ENCODE measurements around the gene STX19.
"Not testable (repeated sequence)": the region's sequence is repeated elsewhere in the genome, so short reads cannot be mapped to it uniquely, and the experiment has no call there.

Gene STX19

DNA sequence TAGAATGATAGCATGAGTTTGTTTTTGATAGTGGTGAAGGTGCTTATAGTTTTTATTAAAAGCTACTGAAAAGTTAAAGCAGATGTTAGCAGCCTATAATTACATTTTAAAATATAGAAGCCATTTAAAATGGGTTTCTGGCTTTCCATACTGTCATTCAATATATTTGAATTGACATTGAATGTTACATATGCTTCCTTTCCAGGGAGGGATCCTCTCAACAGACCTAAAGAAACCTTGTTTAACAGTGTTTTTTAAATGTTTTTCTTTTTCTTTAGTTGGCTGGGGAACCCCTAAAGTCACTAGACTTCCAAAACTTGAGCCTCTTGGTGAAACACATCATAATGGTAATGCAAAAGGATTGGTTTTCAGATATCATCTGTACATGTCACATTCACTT lies 22.1 kb upstream of the STX19 start:
- TF ChIP-seq, protein P1, sequence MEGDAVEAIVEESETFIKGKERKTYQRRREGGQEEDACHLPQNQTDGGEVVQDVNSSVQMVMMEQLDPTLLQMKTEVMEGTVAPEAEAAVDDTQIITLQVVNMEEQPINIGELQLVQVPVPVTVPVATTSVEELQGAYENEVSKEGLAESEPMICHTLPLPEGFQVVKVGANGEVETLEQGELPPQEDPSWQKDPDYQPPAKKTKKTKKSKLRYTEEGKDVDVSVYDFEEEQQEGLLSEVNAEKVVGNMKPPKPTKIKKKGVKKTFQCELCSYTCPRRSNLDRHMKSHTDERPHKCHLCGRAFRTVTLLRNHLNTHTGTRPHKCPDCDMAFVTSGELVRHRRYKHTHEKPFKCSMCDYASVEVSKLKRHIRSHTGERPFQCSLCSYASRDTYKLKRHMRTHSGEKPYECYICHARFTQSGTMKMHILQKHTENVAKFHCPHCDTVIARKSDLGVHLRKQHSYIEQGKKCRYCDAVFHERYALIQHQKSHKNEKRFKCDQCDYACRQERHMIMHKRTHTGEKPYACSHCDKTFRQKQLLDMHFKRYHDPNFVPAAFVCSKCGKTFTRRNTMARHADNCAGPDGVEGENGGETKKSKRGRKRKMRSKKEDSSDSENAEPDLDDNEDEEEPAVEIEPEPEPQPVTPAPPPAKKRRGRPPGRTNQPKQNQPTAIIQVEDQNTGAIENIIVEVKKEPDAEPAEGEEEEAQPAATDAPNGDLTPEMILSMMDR (IDR thresholded peaks at IDR 0.05) = no peak
- no peak for TF ChIP-seq ZFX (IDR thresholded peaks at IDR 0.05; ENCODE audit: borderline replicate concordance)
- H3K27ac ChIP-seq = no peak overlapping the region

DNA sequence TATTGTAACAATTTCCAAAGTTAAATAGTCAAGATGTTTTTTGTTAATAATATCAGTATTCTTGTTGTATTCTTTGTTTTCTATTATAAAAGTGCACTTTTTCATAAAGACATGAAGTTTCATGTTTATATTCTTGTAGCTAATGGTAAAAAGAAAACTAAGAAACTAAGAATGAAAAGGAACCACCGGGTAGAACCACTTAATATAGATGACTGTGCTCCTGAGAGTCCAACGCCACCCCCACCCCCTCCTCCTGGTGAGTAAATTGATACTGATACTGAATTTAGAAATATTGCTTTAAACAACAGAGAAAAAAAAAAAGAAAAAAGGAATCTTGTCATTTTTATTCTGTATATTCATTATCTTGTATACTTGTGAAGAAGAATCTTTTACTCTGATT lies 20.9 kb upstream of the STX19 start:
- TF ChIP-seq, protein P1 (IDR thresholded peaks at IDR 0.05) = no peak
- H3K27ac ChIP-seq = no peak overlapping the region

DNA sequence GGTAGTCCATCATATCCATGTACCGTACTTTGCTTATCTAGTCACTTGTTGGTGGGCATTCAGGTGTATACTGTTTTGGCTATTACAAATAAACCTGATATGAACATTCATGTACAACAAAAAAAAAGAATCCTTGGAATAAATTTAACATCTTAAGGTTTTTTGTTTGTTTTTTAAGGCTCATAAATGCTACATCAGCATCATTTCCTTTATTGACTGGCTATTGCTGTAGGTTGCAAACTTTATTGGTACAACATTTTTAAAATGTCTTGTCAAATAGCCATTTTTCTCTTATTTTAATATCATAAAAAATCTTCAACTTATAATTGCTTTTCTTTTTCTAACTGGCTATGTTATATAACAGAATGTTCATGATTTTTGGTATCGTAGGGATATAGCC lies 18.1 kb upstream of the STX19 start:
- no peak for TF ChIP-seq ZFX (IDR thresholded peaks at IDR 0.05; ENCODE audit: borderline replicate concordance)
- TF ChIP-seq, protein P1 (IDR thresholded peaks at IDR 0.05) = no peak
- no peak overlapping the region for H3K27ac ChIP-seq

DNA sequence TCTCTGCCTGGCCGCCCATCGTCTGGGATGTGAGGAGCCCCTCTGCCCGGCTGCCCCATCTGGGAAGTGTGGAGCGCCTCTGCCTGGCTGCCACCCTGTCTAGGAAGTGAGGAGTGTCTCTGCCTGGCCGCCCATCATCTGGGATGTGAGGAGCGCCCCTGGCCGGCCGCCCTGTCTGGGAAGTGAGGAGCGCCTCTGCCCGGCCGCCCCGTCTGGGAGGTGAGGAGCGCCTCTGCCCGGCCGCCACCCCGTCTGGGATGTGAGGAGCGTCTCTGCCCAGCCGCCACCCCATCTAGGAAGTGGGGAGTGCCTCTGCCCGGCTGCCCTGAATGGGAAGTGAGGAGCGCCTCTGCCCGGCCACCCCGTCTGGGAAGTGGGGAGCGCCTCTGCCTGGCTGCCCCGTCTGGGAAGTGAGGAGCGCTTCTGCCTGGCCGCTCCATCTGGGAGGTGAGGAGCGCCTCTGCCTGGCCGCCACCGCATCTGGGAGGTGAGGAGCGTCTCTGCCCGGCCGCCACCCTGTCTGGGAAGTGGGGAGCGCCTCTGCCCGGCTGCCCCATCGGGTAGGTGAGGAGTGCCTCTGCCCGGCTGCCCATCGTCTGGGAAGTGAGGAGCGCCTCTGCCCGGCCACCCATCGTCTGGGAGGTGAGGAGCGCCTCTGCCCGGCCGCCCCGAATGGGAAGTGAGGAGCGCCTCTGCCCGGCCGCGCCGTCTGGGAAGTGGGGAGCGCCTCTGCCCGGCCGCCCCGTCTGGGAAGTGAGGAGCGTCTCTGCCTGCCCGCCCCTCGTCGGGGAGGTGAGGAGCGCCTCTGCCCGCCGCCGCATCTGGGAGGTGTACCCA lies 15.9 kb upstream of the STX19 start:
- H3K27ac ChIP-seq = not testable (repeated sequence)

DNA sequence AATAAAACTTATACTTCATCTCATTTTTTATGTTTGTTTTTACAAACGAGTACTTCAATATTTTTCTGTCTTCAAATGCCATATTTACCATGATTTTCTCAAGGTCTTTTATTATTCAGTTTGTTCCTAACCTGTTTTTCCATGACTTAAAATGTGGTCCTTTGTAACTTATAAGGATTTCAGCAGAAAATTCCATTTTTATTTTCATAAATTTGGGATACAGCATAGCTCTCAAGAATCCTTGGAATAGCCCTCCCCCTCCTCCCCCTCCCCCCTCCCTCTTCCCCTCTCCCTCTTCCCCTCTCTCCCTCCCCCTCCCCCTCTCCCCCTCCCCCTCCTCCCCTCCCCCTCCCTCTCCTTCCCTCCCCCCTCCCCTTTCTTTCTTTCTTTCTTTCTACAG lies 14.9 kb upstream of the STX19 start:
- H3K27ac ChIP-seq = no peak overlapping the region

DNA sequence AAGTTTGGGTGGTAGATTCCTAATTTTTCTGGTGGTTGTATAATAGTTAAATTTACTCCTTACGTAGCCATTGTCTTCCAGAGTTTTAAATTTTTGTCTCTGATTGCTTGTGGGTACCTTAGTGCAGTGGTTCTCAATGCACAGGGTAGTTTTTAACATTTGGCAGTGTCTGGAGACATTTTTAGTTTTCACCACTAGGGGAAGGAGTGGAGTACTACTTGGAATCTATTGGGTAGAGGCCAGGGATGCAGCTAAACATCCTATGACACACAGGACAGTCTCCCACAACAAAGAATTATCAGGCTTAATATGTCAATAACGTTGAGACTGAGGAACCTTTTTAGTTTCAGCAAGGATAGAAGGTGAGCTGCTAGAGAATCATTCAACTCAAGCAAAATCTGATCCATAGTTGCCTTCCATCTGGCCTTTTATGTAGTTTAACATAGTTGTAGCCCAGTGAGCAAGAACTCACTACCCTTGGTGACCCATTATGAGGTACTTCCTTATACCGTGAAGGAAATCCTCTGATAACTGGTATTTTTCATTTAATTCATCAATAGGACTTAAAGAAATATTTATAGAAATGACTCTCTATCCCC lies 8.6 kb upstream of the STX19 start:
- no peak for TF ChIP-seq ZFX (IDR thresholded peaks at IDR 0.05; ENCODE audit: borderline replicate concordance)
- TF ChIP-seq, protein P1 (IDR thresholded peaks at IDR 0.05) = peak; percentile 75
- H3K27ac ChIP-seq = no peak overlapping the region

More for the DNA sequence above, 14.9 kb upstream of the STX19 start:
- TF ChIP-seq ZFX (IDR thresholded peaks at IDR 0.05; ENCODE audit: borderline replicate concordance) = no peak
- TF ChIP-seq, protein P1 (IDR thresholded peaks at IDR 0.05) = no peak

DNA sequence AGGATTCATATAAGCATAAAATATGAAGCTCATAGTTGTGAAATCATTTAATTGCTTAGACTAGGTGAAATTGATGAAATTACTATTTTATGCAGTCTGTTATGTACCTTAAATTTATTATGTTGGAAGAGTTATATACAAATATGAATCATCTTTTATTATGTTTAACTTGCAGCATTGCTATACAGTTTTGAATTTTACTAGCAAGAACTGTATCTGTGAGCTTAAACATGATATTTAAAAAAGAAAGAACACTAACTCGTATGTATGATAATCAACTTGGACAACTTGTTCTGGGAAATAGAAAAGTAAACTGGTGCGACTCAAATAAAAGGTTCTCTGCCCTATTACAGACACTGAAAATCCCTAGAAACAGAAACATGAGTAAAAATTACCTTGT lies 1.8 kb downstream of the STX19 start:
- peak overlapping the region; percentile 69 for H3K27ac ChIP-seq
- TF ChIP-seq, protein P1 (IDR thresholded peaks at IDR 0.05) = no peak
- no peak for TF ChIP-seq ZFX (IDR thresholded peaks at IDR 0.05; ENCODE audit: borderline replicate concordance)
